Renal cortical epithelial cell (primary cell): Measurements from ENCODE around the gene HOXC13. TPM values are rescaled to one million over a fixed set of nuclear protein-coding genes. Genes with fewer than 3 reads are reported as not detected.

Experiments used
- DNase-seq: peaks from one replicate; pipeline ENCODE4 v3.0.0-alpha.2; 2011; ENCODE audit warnings: low read depth
- total RNA-seq: library from RNA; depleted of rRNA; stranded (reverse); fragments of >200 nt; gene quantifications from 2 replicates; pipeline ENCODE4 v1.2.3, GENCODE V29; 2014

Gene HOXC13
- total RNA-seq, 1 donor from 2014 or later, result 0.15 TPM

- DNase-seq, result no peak
Measured at GRCh38 chr12:53982648-53983567, 44.3 kb downstream of the HOXC13 start.

- DNase-seq, result no peak
Measured at GRCh38 chr12:53983568-53983949, 44.9 kb downstream of the HOXC13 start.

GRCh38 chr12:53983950-53984572, 45.4 kb downstream of the HOXC13 start:
- DNase-seq, result no peak

- peak; percentile 95 for DNase-seq
Measured at GRCh38 chr12:53984901-53985691, 46.5 kb downstream of the HOXC13 start, which contains the start of gene HOXC10. TSS of gene HOXC10 (plus strand) at chr12:53985146. CDS start at chr12:53985260, 114 bp downstream.

- DNase-seq, result no peak
Measured at GRCh38 chr12:53985692-53985993, 47.0 kb downstream of the HOXC13 start.

GRCh38 chr12:53985994-53986685, 47.5 kb downstream of the HOXC13 start:
- no peak for DNase-seq

- DNase-seq, result no peak
Measured at GRCh38 chr12:53986686-53987483, 48.3 kb downstream of the HOXC13 start.

GRCh38 chr12:53987787-53988230, 49.2 kb downstream of the HOXC13 start:
- no peak for DNase-seq

GRCh38 chr12:53988541-53989226, 50.1 kb downstream of the HOXC13 start:
- no peak for DNase-seq

GRCh38 chr12:53989227-53990113, 50.8 kb downstream of the HOXC13 start:
- peak; percentile 75 for DNase-seq

GRCh38 chr12:53990311-53991076, 51.9 kb downstream of the HOXC13 start:
- DNase-seq, result peak; percentile 60

GRCh38 chr12:53991077-53991460, 52.4 kb downstream of the HOXC13 start:
- DNase-seq, result peak; percentile 72

- DNase-seq, result no peak
Measured at GRCh38 chr12:53992377-53992889, 53.8 kb downstream of the HOXC13 start.

- DNase-seq, result no peak
Measured at GRCh38 chr12:53993162-53994008, 54.8 kb downstream of the HOXC13 start.

GRCh38 chr12:53994009-53994263, 55.3 kb downstream of the HOXC13 start:
- no peak for DNase-seq

- no peak for DNase-seq
Measured at GRCh38 chr12:53994264-53995001, 55.8 kb downstream of the HOXC13 start.

GRCh38 chr12:53995002-53995377, 56.4 kb downstream of the HOXC13 start:
- no peak for DNase-seq
